B cell (primary cell): ENCODE results near the gene RBL1. TPM values are rescaled to one million over a fixed set of nuclear protein-coding genes. Genes with fewer than 3 reads are reported as not detected.
"Not testable (repeated sequence)": the region's sequence is repeated elsewhere in the genome, so short reads cannot be mapped to it uniquely, and the experiment has no call there.

Experiments used
- ATAC-seq: fragments of 200-7000 bp; cut with Tn5 transposase; one replicate; pipeline ENCODE4 v1.10.0; 2021; ENCODE audit warnings: low read depth, mild to moderate bottlenecking, moderate number of reproducible peaks, moderate library complexity
- CTCF ChIA-PET: fragments of 350-600 bp; sonication (Branson Sonifier 250); formaldehyde crosslinking; loops from one replicate; lab custom pipeline; 2021; ENCODE audit warnings: antibody characterized with exemption, inconsistent platforms; lab: Charles Lee
- POLR2A ChIA-PET: fragments of 350-600 bp; sonication (Branson Sonifier 250); formaldehyde crosslinking; loops from one replicate; lab custom pipeline; 2021; ENCODE audit warnings: antibody characterized with exemption; lab: Charles Lee
- DNase-seq: peaks from one replicate; pipeline ENCODE4 v3.0.0; 2013
- H2AFZ ChIP-seq: 2 replicates; pipeline ENCODE4 v1.6.1; 2012; ENCODE audit warnings: mild to moderate bottlenecking, low read depth, low read length; ENCODE audit not compliant: insufficient read depth, poor library complexity, severe bottlenecking
- H3K27ac ChIP-seq, 2 donors: 1 replicate in 1 of 2; 2 replicates in 1 of 2; pipeline ENCODE4 v1.5.1; 2012 to 2013; ENCODE audit warnings: low read length in 2 of 2, mild to moderate bottlenecking in 2 of 2, moderate library complexity in 1 of 2
- H3K27me3 ChIP-seq, 4 experiments: fragments of 200-600 bp in 1 of 4; sonication (generic) in 1 of 4; replicated peaks in 1 of 4; 1 replicate in 2 of 4; 2 replicates in 2 of 4; pipeline versions ENCODE4 v1.6.1 to v1.7.0; 2013 to 2016; ENCODE audit warnings: low read length in 3 of 4, mild to moderate bottlenecking in 2 of 4, mixed read lengths in 1 of 4, moderate library complexity in 1 of 4; ENCODE audit not compliant: insufficient read depth in 4 of 4, control insufficient read depth in 3 of 4; ENCODE audit errors: control extremely low read depth in 1 of 4
- H3K36me3 ChIP-seq, 2 experiments: replicated peaks in 1 of 2; 1 replicate in 1 of 2; 2 replicates in 1 of 2; pipeline versions ENCODE4 v1.6.1 to v1.7.1; 2013; ENCODE audit warnings: low read length in 1 of 2; ENCODE audit not compliant: insufficient read depth in 2 of 2, control insufficient read depth in 1 of 2; ENCODE audit errors: control extremely low read depth in 1 of 2, extremely low read depth in 1 of 2
- H3K4me1 ChIP-seq, 2 donors: fragments of 200-600 bp in 1 of 2; sonication (generic) in 1 of 2; 1 replicate in 1 of 2; 2 replicates in 1 of 2; pipeline versions ENCODE4 v1.5.1 to v1.6.1; 2013 to 2017; ENCODE audit warnings: low read length in 2 of 2; ENCODE audit not compliant: control insufficient read depth in 2 of 2, insufficient read depth in 2 of 2
- H3K4me2 ChIP-seq: replicated peaks from 2 replicates; pipeline ENCODE3; 2012; ENCODE audit warnings: mild to moderate bottlenecking, low read depth, low read length; ENCODE audit not compliant: poor library complexity, severe bottlenecking
- H3K4me3 ChIP-seq, 5 experiments: fragments of 200-600 bp in 1 of 5; sonication (generic) in 1 of 5; 1 replicate in 3 of 5; 2 replicates in 2 of 5; pipeline versions ENCODE4 v1.5.1 to v1.7.0; 2011 to 2016; ENCODE audit warnings: low read length in 4 of 5, mild to moderate bottlenecking in 4 of 5, low read depth in 2 of 5, control low read depth in 1 of 5, moderate library complexity in 1 of 5; ENCODE audit not compliant: insufficient read depth in 1 of 5; ENCODE audit errors: control extremely low read depth in 1 of 5, extremely low read depth in 1 of 5
- H3K79me2 ChIP-seq: fragments of 200-600 bp; sonication (generic); one replicate; pipeline ENCODE4 v1.6.0; 2016; ENCODE audit warnings: low read length; ENCODE audit not compliant: control insufficient read depth, insufficient read depth
- H3K9ac ChIP-seq: fragments of 200-600 bp; sonication (generic); 2 replicates; pipeline ENCODE4 v1.6.1; 2017; ENCODE audit warnings: mild to moderate bottlenecking, low read length, moderate library complexity
- H3K9me3 ChIP-seq, 3 donors: one replicate each; pipeline versions ENCODE4 v1.6.1 to v1.7.1; 2013; ENCODE audit warnings: low read length in 2 of 3; ENCODE audit not compliant: control insufficient read depth in 2 of 3, insufficient read depth in 1 of 3; ENCODE audit errors: control extremely low read depth in 1 of 3
- H4K20me1 ChIP-seq: 2 replicates; pipeline ENCODE4 v1.6.0; 2012; ENCODE audit warnings: mild to moderate bottlenecking, low read length; ENCODE audit not compliant: insufficient read depth, control insufficient read depth, poor library complexity, severe bottlenecking
- H3K27ac Mint-ChIP-seq: one replicate; pipeline ENCODE4 v1.8.0; 2021; ENCODE audit warnings: mixed read lengths
- H3K27me3 Mint-ChIP-seq: one replicate; pipeline ENCODE4 v1.8.0; 2021; ENCODE audit warnings: mixed read lengths
- H3K4me1 Mint-ChIP-seq: one replicate; pipeline ENCODE4 v1.8.0; 2021; ENCODE audit warnings: mixed read lengths
- H3K4me3 Mint-ChIP-seq: one replicate; pipeline ENCODE4 v1.8.0; 2021; ENCODE audit warnings: mixed read lengths
- H3K9me3 Mint-ChIP-seq: one replicate; pipeline ENCODE4 v1.8.0; 2022; ENCODE audit warnings: mixed read lengths; ENCODE audit not compliant: insufficient read depth
- EZH2 ChIP-seq: IDR thresholded peaks from 2 replicates; pipeline ENCODE4 v1.6.1; 2012; ENCODE audit warnings: borderline replicate concordance, low read depth, mild to moderate bottlenecking, moderate library complexity, low read length; ENCODE audit not compliant: insufficient read depth, poor library complexity, severe bottlenecking
- WGBS: methylation state at CpG from one replicate; pipeline ENCODE4 v1.1.5; 2013; ENCODE audit warnings: missing lambda C conversion rate; ENCODE audit not compliant: insufficient coverage; 5-methylcytosine and 5-hydroxymethylcytosine counted together
- intact Hi-C: fragments of 100-400 bp; cut with micrococcal nuclease; formaldehyde crosslinking; loops from one replicate; pipeline ENCODE4 v1.10.0; 2022
- polyA plus RNA-seq: library from polyadenylated mRNA; depleted of rRNA; stranded (reverse); fragments of >200 nt; gene quantifications from 2 replicates; pipeline ENCODE4 v1.2.3, GENCODE V29; 2012
- total RNA-seq, 2 donors: library from RNA; stranded (reverse); fragments of 120-200 nt in 1 of 2; gene quantifications; 1 replicate in 1 of 2; 2 replicates in 1 of 2; pipeline versions ENCODE4 v1.2.3 to v1.2.4, GENCODE V29; 2013 to 2022
- TF ChIP-seq, protein P1 (sequence below): fragments of 200-600 bp; IDR thresholded peaks from one replicate; pipeline ENCODE4 v1.8.0; 2022; ENCODE audit warnings: antibody characterized with exemption, mild to moderate bottlenecking

The RBL1 gene
- total and polyA plus RNA-seq, 2 donors (not counting 1 experiment from before 2014, with no cell fraction given): 8.1 to 27.8 TPM

GRCh38 chr20:37032077-37032476, 63.7 kb downstream of the RBL1 start:
- Mint-ChIP-seq H3K4me1 (no peaks in the 10 kb centered on the region), H3K9me3 (no peaks in the 10 kb centered on the region), H3K27ac (no peak overlapping the region), H3K4me3 (no peak overlapping the region), H3K27me3 (no peaks in the 10 kb centered on the region)
- Histone ChIP-seq H3K79me2 (no peaks in the 10 kb centered on the region), H3K4me1 (no peaks in the 10 kb centered on the region), H2AFZ (no peak overlapping the region), H4K20me1 (no peaks in the 10 kb centered on the region), H3K9ac (no peak overlapping the region), H3K4me3 (no peak overlapping the region), H3K9me3 (peaks cover 0 to 1% (median 0%) of the 10 kb centered on the region in 3 donors), H3K36me3 (peaks cover 12 to 55% of the 10 kb centered on the region in 2 experiments), H3K4me2 (no peak overlapping the region), H3K27me3 (no peaks in the 10 kb centered on the region), H3K27ac (no peak overlapping the region)
- POLR2A ChIA-PET: no interaction called here
- intact Hi-C loops: no loop called here
- WGBS: no CpG with 5 or more reads among the region's 4 CpGs
- TF ChIP-seq, protein P1, sequence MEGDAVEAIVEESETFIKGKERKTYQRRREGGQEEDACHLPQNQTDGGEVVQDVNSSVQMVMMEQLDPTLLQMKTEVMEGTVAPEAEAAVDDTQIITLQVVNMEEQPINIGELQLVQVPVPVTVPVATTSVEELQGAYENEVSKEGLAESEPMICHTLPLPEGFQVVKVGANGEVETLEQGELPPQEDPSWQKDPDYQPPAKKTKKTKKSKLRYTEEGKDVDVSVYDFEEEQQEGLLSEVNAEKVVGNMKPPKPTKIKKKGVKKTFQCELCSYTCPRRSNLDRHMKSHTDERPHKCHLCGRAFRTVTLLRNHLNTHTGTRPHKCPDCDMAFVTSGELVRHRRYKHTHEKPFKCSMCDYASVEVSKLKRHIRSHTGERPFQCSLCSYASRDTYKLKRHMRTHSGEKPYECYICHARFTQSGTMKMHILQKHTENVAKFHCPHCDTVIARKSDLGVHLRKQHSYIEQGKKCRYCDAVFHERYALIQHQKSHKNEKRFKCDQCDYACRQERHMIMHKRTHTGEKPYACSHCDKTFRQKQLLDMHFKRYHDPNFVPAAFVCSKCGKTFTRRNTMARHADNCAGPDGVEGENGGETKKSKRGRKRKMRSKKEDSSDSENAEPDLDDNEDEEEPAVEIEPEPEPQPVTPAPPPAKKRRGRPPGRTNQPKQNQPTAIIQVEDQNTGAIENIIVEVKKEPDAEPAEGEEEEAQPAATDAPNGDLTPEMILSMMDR: no peak
- TF ChIP-seq EZH2: no peak
- DNase-seq: no peak
- CTCF ChIA-PET: no interaction called here
- ATAC-seq: no peak

DNA sequence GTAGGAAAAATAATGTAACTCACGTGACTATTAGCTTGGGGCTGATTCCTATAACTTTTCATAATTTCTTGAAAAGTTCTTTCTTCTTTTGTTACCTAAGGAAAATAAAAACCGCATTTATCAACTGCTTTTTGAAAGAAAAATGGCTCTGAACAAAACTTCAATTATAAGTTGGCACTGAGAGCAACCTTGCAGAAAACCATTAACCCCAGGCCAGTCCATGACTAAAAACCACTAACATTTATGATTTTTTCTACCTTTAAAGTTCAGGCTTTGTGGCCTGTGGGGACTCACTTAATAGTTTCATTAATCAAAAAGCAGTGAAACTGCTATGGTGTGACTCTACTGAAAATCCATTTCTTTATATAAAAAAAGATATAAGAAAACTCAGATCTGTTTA, 75.2 kb downstream of the RBL1 start:
- H3K9me3 ChIP-seq: no peaks in the 10 kb centered on the region
- ChIA-PET POLR2A (no interaction called here), CTCF (no interaction called here)
- no peak overlapping the region for H3K27ac Mint-ChIP-seq
- H3K4me1 ChIP-seq: no peaks in the 10 kb centered on the region
- H3K9me3 Mint-ChIP-seq: no peaks in the 10 kb centered on the region
- H4K20me1 ChIP-seq: no peaks in the 10 kb centered on the region
- H3K27ac ChIP-seq: no peak overlapping the region
- no peak overlapping the region for H2AFZ ChIP-seq
- no peak overlapping the region for H3K9ac ChIP-seq
- TF ChIP-seq EZH2: no peak
- TF ChIP-seq, protein P1: no peak
- H3K4me1 Mint-ChIP-seq: no peaks in the 10 kb centered on the region
- no peaks in the 10 kb centered on the region for H3K27me3 ChIP-seq
- no peak overlapping the region for H3K4me3 Mint-ChIP-seq
- H3K4me2 ChIP-seq: no peak overlapping the region
- DNase-seq (no peak), ATAC-seq (no peak)
- intact Hi-C loops: no loop called here
- no peak overlapping the region for H3K4me3 ChIP-seq
- no peaks in the 10 kb centered on the region for H3K27me3 Mint-ChIP-seq
- H3K36me3 ChIP-seq: peaks cover 4 to 48% of the 10 kb centered on the region in 2 experiments
- no CpG with 5 or more reads among the region's 2 CpGs for WGBS
- no peaks in the 10 kb centered on the region for H3K79me2 ChIP-seq

DNA sequence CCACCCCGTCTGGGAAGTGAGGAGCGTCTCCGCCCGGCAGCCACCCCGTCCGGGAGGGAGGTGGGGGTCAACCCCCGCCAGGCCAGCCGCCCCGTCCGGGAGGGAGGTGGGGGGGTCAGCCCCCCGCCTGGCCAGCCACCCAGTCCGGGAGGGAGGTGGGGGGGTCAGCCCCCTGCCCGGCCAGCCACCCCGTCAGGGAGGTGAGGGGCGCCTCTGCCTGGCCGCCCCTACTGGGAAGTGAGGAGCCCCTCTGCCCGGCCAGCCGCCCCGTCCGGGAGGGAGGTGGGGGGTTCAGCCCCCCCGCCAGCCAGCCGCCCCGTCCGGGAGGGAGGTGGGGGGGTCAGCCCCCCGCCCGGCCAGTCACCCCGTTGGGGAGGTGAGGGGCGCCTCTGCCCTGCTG, 83.2 kb downstream of the RBL1 start:
- H3K9me3 ChIP-seq, H3K9me3 Mint-ChIP-seq, H3K79me2 ChIP-seq, H3K4me2 ChIP-seq, H3K4me3 ChIP-seq, H2AFZ ChIP-seq, H3K27ac ChIP-seq, H3K27me3 Mint-ChIP-seq, H3K27ac Mint-ChIP-seq, H3K9ac ChIP-seq, DNase-seq, H3K27me3 ChIP-seq, H4K20me1 ChIP-seq, ATAC-seq, intact Hi-C loops, H3K4me3 Mint-ChIP-seq, CTCF ChIA-PET, POLR2A ChIA-PET: not testable (repeated sequence)
- Histone ChIP-seq H3K4me1 (peaks cover 19 to 21% of the 10 kb centered on the region in 2 donors), H3K36me3 (peaks cover 0 to 10% of the 10 kb centered on the region in 2 experiments)
- 97% methylated on average over 8 of the region's 28 CpGs for WGBS
- H3K4me1 Mint-ChIP-seq: peaks cover 20% of the 10 kb centered on the region
